HG03064 (cell line): ENCODE measurements around the gene LCA5.
A peak's percentile ranks its signal among the peaks of the same experiment; 100 is the strongest.
"Not testable (repeated sequence)": the region's sequence is repeated elsewhere in the genome, so short reads cannot be mapped to it uniquely, and the experiment has no call there.

Source experiments
- ATAC-seq: cut with Tn5 transposase; IDR thresholded peaks from one replicate; pipeline ENCODE4 v1.9.1; 2021; ENCODE audit warnings: low read depth; ENCODE audit not compliant: unreplicated experiment

Gene LCA5

DNA sequence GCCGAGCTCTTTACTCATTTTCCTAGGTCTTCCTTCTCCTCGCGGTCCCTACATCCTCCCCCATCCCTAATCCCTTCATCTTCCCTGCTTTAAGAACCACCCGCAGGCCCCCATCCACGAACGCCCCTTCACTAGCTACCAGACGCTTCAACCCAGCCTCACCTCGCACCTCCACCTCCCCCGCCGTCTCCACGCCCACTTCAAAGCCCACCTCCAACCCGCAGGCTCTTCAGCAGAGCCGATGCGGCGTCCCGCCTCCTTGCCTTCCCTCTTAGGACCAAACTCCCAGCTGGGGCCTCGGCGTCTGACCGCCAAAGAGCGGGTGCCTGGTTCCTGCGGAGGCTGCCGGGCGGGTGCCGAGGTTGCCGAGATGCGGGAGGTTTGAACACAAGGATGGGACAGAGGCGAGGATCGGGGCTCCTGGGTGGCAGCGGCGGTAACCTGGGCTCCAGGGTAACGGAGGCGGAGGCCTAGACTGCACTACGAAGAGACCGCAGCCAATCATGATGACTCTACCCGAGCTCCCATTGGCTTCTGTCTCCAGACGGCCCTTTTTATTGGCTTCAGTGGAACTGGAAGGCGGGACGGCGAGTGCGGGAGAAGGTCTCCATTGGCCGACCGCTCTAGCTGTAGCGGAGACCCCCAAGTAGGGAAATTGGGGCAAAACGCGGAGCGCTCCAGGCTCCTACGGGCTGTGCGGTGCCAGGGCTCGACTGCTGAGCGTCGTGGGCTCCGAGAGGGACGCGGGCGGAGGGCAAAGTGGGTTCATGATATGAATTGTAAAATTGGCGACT is at the start of gene LCA5:
Gene LCA5 (minus strand): TSS at position 477 of the 794 bp plus-strand sequence. CDS start 18,536 bp downstream, outside the sequence.
- ATAC-seq = peak; percentile 100

DNA sequence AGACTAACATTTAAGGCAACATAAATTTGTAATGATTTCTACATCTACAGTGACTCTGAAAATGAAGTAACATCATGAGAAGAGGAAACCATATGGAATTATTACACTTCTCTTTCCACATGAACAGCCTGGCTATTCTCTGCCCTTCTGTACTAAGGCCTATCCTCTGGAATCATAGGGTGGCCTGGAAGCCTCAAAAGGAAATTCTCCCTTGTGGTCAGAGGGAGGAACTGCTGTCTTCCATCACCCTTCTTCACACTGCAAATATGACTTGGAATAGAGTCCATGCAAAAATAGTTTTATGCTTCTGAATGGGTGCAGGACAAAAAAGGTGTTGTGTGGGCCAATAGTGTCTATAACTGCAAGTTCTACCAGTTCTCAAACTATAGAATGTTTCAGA is 49.3 kb upstream of the LCA5 start:
- no peak for ATAC-seq

DNA sequence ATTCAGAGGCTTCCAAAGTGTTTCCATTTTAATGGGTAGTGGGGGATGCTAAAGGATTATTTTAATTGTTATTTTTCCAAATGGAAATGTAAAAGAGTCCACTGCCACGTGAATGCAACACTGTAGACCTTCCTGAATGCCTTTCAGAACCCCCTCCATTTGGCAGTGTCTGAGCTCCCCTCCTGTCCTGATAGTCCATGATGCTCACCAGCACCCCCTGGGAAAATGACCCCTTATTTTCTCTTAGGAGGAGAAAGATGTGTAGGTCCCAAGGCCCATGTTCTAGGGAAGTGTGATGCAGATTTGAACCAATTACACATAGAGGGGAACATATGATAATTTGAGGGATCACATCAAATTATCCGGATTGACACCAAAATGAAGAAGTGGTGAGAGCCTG is 47.1 kb upstream of the LCA5 start:
- ATAC-seq = no peak

DNA sequence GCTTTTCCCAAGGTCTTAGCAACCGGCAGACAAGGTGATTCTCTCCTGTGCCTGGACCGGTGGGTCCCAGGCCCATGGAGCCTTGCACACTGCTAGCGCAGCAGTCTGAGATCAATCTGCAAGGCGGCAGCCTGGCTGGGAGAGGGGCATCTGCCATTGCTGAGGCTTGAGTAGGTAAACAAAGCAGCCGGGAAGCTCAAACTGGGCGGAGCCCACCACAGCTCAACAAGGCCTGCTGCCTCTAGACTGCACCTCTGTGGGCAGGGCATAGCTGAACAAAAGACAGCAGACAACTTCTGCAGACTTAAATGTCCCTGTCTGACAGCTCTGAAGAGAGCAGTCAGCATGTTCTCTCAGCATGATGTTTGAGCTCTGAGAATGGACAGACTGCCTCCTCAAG is 40.7 kb upstream of the LCA5 start:
- not testable (repeated sequence) for ATAC-seq

DNA sequence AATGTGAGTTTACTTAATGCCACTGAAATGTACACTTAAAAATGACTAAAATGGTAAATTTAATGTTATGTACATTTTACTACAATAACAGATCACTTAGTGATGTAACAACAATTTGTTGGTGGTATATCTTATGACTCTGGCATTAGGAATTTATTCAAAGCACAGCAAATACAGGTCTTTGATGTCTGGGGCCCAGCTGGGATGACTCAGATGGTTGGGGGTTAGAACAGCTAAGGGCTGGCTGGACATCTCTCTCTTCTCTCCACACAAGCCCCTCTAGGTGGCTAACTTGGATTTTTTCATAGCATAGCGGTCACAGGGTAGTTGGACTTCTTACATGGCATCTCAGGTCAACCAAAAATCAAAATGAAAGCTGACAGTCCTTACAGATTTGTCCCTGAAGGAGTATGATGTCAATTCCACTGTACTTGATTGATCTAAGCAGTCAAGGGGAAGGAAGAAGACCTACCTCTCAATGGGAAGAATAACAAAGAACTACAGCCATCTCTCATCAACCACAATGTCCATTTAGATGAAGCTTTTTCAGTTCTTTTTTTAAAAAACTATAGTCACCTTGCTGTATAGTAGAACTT is 37.5 kb upstream of the LCA5 start:
- ATAC-seq = no peak

DNA sequence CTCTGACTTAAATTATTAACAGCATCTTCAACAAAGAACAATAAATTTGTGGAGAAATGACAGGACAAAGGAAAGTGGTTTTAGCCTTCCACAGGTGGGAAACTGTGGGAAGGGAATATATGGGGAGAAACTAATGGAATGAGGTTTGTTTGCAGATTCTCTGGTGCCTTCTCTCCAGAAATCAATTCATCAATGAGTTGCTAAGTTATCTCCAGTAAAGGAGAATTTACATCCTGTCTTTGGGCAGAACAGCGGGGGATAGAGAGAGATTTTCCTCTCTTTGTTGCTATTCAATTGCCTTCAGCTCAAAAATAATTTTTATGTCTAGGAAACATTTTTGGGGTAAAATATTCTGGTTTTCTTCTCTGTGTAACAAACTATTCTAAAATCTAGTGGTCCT is 36.9 kb upstream of the LCA5 start:
- no peak for ATAC-seq

DNA sequence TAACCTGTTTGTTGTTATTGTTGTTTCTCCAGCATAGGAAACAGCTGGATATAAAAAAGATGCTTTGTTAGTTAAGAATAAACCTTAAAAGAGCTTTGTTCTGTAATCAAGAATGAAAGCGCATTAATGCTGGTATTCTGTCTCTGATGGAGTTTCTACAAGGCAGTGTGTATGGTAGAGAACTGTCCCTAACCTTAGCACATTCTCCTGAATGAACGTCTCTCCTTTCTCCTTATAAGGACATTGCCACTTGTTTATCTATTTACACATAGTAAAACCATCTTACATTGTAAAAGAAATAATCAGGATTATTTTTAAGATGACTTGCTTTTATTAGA is 33.8 kb upstream of the LCA5 start:
- ATAC-seq = peak; percentile 35

DNA sequence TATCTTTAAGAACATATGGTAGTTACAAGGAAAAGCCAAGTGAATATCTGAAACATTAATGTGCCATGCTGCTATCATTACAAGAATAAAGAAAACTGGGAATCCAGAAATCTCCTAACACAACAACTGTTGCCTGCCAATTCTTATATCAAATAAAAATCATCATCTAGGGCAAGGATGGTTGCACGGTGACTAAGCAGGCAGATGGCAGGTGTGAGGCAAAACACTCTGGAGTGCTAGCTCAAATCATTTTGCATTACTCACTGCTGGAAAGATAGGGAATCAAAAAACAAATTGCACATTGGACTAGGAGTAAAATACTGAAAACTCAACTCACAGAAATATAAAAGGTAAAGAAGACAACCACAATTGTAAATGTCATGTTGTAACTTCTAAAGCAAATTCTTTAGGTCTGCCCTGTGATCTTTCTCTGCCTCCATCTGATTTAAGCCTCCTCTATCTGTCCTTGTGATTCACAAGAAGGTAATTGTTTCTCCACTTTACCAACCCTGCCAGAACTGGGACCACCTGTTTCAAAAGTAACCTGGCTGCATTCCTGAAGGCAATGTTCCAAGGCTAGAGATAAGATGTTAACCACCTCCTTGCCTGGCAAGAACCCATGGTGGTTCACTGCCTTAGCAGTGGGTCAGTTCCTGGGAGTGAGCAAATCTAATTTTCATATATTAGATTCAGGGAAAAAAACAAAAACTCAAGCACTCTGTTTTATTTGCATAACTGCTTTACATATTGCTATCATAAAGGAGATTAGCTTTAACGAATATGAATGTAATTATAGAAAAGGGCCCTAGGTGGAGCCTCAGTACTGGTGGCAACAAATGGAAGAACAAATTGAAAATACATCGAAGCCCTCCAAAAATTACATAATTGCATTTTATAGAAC is 33.1 kb upstream of the LCA5 start:
- ATAC-seq = peak; percentile 71

DNA sequence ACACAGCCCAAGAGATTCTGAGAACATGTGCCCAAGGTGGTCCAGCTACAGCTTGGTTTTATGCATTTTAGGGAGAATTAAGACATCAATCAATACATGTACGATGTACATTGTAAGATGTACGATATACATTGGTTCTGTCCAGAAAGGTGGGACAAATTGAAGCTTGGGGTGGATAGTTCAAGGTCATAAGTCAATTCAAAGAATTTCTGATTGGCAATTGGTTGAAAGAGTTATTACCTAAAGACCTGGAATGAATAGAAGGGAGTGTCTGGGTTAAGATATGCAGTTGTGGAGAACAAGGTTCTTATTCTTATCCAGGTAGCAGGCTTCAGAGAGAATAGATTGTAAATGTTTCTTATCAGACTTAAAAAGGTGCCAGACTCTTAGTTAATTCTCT is 31.8 kb upstream of the LCA5 start:
- no peak for ATAC-seq

DNA sequence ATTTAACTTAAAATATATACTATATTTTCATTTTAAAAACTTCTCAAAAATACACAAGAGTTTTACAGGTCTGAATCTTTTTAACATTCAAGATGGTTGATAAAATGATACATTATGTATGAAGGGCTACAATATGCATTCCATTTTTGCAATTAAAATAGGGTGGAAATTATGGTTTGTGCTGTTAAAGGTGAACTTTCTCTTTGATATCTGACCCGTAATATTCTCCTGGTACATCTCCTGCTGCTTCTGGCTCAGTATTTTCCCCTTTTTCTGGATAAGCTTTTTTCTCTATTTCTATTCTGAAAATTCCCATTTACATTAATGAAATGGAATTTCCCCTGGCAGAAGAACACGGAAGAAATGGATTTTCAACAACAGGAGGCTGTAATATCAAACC is 27.4 kb upstream of the LCA5 start:
- no peak for ATAC-seq

DNA sequence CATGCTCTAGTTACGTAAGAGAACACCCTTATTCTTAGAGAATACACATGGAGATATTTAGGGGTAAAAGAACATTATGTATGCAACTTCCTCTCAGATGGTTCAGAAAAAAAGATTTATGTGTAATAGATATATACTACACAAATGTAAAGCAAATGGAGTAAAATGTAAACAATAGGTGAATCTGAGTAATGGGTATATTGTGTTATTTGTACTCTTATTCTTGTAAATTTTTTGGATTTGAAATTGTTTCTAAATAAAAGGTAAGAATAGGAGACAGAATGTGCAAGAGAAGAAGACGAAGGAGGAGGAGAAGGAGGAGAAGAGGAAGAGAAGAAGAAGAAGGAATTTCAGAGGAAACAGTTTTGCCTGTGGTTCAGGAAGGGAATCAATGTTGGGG is 22.5 kb upstream of the LCA5 start:
- ATAC-seq = no peak

DNA sequence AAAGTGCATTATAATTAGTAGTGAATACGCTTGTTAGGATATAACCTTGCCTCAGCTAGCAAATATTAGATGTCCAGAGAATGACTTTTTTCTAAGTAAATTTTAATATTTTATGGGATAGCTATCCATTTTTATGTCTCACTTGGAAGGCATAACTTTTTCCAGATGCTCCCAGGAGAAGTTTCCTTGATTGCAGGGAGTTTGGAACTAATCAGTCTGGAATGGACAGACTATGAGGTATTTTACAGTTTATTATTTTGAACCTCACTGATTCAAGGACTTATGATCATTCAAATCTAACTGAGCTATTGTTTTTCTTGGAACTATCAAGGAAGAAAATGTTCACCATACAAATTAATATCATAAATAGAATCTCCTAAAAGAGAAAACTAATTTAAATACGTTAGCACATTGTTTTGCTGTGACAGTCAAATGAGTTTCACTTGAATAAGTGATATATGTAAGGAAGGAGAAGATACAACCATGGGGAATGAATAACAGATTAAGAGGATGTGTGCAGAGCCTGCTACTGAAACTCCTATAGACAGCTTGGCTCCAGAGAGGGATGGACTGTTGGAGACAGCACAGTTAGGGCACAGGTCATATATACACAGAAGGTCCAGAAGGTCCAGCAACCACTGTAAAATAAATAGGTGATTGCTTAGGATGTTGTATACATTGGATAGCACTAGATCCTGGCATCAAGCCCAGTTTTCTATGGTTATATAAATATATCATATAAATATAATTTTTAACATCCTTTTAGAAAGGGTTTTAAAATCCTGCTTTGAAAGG is 20.6 kb upstream of the LCA5 start:
- no peak for ATAC-seq

DNA sequence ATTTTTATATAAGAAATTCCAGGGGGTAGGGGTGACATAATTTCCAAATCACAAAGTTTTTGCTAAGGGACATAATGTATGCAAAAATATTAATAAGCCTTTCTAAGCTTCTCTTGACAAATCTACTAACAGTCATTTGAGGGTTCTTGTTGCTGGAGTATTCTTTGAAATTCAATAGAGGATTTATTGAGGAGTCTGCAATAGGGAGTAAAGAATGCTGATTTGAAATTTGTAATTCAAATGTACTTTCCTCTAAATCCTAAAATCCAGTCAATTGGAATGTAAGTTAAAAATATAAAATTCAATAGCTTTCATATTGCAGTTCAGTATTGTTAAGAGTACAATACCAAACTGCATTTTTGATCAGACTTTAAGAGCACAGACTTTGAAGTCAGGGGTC is 17.1 kb upstream of the LCA5 start:
- no peak for ATAC-seq

DNA sequence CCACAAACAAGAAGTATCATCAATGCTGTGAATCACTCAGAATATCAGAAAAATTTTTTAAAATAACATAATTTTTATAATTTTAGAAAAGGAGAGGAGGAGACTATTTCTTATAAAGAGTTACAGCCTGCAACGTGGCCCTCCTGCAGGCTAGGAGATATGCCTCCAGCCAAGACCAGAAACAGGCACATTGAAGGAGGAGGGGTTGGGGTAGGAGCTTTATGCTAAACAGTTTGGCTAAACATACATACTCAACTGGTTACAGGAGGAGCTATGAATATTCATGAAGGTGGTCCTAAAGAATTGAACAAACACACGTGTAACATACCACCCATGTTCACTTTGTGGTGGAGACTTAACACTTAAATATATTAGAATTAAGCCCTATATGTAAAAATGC is 14.2 kb upstream of the LCA5 start:
- ATAC-seq = no peak

DNA sequence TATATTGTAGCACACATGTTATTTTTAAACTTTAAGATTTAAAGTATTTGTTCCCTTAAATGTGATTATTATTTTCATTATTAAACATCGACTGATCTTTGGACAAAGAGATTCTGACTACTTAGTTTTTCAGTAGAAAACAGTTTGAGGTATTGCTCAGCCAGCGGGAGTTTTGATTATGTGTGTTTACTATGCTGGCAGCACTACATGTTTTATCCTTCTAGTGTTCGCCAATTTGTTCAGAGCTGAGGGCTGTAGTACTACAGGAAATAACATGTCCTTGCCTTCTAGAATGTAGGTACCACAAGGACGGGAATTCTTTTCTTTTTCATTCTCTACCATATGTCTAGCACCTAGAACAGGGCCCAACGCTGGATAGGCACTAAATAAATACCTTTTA is 11.1 kb upstream of the LCA5 start:
- no peak for ATAC-seq

DNA sequence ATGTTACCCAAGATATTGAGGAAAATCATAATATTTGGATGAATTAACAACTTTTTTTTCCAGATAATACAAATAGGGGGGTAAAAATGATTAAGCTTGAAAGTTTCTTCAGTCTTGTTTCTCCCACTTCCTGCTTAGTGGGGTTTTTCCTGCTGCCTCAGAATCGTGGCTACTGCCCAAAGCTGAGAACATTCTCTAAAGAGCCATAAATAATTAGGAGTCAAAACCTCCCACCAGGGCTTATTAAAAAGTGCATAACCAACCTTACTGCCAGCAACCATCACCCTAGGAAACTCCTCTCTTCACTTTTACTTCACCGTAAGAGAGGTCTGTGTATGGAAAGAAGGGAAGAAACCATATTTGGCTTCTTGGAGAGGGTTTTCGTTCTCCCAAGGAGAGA is 9.0 kb upstream of the LCA5 start:
- no peak for ATAC-seq

DNA sequence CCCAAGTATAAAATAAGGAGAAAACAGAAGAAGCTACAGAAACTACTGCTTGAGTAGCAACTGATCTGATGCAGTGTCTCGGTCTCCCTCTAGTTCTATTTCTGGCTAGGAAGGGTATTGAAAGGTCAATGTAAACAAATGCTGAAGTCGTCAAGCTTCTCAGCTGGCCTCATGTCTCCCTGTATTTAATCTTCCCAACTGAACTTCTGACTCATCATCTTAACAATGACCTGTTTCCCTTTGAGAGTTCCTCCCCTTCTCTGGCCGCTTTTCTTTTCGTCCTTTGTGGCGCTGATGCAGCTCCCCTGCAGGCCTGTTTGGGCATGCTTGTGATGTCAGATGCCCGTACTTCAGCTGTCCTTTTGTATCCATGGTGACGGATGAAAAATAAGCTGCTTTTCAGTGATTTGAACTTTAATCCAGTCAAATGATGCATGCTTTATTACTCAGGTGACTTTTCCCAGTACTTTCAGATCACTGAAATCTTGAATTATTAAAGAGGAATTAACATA is 7.8 kb upstream of the LCA5 start:
- ATAC-seq = peak; percentile 67

DNA sequence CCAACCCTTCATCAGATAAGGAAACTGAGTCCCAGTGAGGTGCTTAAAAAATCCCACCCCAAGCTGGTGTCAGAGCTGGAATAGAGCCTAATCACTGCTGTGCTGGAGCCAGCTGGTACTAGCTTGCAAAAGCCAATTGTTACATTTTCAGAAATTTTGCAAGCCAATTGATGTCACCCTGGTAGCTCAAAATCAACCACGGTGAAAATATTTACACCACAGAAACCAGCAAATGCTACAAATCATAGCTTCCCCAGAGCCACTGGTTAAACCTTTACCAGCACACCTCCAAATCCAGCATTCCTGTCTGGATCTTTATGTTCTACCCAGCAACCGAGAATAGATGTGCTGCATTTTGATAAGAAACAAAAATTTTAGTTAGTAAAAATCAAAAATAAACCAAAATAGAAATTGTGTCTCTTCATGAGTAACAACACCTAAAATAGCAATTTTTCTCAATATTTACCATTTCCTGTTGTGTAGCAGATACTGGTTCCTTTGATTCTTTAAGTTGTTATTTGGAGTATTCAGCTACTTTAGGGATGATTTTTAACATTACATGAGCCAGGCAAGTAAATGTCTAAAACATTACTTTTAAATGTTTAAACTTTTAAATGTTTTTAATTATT is 7.2 kb upstream of the LCA5 start:
- peak; percentile 77 for ATAC-seq

DNA sequence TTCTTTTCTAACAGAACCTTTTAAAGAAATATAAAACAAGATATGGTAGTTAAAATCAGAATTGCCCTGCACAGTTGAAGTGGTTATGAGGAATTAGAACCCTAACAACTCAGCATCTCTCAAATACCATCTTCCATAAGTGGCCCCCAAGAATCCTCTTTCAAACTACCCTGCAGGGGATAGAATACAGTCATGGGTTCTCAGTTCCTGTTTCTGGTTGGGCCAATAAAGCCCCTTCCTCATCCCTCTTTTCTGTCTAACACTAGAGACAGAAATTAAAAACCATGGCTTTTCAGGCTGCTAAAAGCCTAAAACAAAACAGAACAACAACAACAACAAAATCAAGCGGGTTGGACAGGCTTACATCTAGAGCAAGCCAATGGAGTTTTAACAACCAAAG is 6.7 kb upstream of the LCA5 start:
- no peak for ATAC-seq

DNA sequence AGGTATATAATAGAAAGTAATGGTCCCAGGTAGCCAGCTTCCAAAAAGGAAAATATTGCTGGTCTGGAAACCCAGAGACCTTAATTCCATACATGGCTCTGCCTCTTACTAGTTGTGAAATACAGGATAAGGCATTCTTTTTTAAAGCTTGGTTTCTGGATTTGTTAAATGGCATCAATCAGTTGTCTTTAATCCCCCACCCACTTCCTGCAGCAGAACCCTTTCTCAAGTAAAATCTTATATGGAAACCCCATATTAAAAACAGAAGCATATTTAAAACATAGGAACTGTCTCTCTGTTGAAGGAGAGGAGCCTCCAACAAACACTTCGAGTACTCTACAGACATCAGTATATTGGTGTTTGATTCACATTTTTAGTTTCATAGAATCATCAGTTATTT is 6.2 kb upstream of the LCA5 start:
- ATAC-seq = no peak
